HG03457 (cell line): Measurements from ENCODE around the gene ZHX3.
"Not testable (repeated sequence)": the region's sequence is repeated elsewhere in the genome, so short reads cannot be mapped to it uniquely, and the experiment has no call there.

Experiments used
- ATAC-seq: cut with Tn5 transposase; IDR thresholded peaks from one replicate; pipeline ENCODE4 v1.9.1; 2021; ENCODE audit warnings: moderate number of reproducible peaks; ENCODE audit not compliant: unreplicated experiment

Gene ZHX3

DNA sequence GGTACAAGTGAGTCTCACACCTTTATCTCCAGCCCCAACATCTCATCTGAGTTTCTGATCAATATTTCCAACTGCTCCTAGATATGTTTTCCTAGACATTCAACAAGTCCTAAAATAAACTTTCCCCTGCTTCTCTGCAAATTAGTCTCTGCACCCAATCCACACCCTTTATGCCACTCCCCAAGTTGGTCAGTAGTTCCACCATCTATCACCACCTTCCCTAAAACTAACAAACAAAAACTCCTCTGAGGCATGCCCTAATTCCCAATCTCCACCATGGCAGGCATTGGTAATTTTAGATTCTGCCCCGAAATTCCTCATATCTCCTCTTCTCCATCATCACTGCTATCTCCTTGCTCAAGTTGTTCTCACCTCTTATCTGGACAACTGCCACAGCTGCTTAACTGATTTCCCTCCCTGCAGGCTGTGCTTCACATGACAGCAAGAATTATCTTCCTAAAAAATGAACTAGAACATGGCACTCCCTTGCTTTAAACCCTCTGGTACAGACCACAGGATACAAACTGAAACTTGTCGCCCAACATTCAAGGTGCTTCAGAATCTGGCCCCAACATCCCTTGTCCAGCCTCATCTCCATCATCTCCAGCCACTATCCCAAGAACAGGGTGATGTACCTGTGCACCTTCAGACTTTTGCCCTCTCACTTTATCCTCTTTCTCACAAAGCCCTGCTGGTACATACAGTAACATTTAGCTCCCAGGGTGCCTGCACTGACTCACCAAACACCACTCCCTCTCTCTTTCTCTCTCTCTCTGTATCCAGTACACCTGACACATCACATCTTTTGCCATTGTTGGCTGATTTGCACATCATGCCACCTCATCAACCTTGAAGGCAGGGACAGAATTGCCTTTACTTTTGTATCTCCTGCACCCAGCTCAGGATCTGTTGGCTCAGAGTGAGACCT, 55.5 kb downstream of the ZHX3 start:
- ATAC-seq: no peak

GRCh38 chr20:41261260-41261659, 56.3 kb downstream of the ZHX3 start:
- no peak for ATAC-seq

DNA sequence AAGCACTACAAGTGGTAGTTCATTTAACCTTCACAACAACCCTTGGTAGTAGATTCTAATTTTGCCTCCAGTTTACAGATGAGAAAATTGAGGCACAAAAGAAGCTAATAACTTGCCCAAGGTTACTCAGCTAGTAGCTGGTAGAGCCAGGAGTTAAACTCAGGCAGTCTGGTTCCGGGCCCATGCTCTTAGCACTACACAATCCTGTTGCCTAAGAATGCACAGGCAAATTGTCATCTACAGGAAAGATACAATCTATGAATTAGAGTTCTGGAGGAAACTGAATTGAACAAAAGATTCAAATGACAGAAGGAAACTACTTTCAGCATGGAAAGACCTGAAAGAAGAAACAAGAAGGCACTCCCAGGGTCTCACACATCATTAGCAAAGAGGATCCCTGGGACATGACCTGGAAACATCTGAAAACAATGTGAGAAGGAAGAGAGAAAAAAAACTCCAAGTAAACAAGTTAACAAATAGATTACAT, 56.8 kb downstream of the ZHX3 start:
- no peak for ATAC-seq

DNA sequence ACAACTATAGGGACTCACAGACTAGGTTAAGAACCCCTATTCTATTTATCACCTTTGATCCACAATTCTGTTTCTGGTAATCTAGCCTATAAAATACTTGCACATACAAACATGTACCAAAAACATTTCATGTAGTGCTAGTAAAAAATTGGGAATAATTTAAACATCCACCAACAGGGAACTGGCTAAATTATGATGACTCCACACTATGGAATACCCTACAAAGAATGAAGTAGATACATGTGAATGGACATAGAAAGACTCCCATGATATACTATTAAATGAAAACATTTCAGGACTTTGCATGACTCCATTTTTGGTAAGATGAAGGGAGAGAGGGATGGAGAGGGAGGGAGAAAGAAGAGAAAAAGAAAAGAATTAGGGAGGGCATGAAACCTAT, 58.2 kb downstream of the ZHX3 start:
- ATAC-seq: no peak

- ATAC-seq: no peak
These were observed 59.1 kb downstream of the ZHX3 start for GRCh38 chr20:41258474-41258873.

DNA sequence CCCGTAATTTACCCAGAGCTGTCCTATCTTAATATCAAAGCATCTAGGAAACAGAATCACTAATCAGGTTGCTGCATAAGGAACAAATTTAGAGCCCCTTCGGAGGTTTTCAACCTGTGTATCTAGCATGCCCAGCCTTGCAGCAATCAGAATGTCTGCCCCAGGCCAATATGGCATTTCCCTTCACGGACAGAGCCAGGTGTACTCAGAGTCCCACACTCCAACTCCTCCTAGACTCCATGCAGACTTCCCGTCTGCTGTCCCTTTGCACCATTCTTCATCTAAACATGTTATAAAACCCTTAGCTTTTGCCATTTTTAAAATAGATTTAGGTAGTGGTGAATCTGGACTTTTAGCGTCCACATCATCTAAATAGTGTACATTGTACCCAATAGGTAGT, 61.0 kb downstream of the ZHX3 start:
- ATAC-seq: no peak

DNA sequence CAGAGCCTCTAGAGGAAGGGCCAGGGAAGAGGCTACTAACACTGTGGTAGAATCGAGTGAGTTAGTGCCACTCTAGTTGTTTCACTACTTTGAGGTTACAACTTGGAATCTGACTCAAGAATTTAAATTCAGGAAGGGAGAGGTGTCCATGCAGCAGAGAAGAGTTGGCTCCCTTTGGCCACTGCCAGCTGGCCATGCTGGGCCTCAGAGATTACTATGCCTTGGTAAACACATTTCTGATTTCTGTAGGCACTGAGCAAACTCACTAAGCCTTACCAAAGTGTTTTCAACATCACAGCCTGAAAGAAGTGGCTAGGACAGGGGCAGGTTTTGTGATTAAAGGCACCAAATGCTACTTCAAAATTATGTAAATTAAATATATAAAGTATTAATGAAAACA, 61.9 kb downstream of the ZHX3 start:
- no peak for ATAC-seq

- ATAC-seq: no peak
These were observed 67.9 kb downstream of the ZHX3 start for GRCh38 chr20:41249411-41250281.

- ATAC-seq: no peak
These were observed 69.0 kb downstream of the ZHX3 start for GRCh38 chr20:41248368-41249024.

GRCh38 chr20:41247523-41248367, 69.8 kb downstream of the ZHX3 start:
- ATAC-seq: no peak

DNA sequence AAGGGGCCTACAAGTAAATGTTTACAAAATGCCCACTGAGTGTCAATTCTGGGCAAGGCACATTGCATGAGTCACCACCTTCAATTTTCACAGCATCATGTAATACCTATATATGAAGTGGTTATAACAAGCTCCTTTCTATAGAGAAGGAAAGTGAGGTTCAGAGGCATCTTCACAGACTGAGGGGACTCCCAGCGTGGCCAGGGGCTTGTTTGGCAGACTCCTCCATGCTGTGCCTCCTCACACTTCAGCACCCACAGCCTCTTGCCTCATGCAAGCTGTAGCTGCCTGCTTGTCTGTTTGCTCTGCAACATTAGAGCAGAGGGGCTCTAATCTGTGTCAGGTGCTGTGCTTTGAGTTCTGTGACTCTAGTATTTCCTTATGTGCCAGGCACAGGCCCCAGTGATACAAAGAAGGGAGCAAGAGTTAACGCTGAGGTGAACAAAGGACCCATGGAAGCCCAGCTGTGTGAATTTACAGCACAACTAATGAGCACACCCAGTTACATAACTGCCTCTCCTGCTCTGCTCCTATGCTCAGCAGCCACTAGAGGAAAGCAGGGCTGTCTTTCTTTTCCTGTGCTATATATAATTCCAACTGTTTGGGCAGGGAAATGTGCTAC, 72.3 kb downstream of the ZHX3 start:
- no peak for ATAC-seq

GRCh38 chr20:41242807-41243206, 74.7 kb downstream of the ZHX3 start:
- no peak for ATAC-seq

DNA sequence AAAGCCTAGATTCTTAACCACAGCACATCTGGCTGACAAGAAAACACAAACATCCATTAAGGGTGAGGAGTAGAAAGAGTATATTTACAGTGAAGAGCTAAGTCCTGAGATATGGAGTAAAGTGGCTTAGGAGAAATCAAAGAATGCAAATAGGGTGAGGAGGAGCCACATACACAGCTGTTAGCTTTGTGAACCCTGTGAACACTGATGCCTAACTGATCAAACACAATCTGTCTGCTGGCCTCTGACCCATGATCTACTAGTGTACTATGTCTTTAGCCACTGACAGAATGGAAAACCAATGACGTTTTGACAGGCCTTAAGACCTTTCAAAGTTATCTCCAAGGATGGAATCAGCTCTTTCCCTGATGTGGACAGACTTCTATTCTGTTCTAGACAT, 75.2 kb downstream of the ZHX3 start:
- no peak for ATAC-seq

DNA sequence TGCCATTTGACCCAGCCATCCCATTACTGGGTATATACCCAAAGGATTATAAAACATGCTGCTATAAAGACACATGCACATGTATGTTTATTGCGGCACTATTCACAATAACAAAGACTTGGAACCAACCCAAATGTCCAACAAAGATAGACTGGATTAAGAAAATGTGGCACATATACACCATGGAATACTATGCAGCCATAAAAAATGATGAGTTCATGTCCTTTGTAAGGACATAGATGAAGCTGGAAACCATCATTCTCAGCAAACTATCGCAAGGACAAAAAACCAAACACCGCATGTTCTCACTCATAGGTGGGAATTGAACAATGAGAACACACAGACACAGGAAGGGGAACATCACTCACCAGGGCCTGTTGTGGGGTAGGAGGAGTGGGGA, 80.3 kb downstream of the ZHX3 start:
- not testable (repeated sequence) for ATAC-seq

DNA sequence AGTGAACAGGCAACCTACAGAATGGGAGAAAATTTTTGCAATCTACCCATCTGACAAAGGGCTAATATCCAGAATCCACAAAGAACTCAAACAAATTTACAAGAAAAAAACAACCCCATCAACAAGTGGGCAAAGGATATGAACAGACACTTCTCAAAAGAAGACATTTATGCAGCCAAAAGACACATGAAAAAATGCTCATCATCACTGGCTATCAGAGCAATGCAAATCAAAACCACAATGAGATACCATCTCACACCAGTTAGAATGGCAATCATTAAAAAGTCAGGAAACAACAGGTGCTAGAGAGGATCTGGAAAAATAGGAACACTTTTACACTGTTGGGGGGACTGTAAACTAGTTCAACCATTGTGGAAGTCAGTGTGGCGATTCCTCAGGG, 80.7 kb downstream of the ZHX3 start:
- not testable (repeated sequence) for ATAC-seq

DNA sequence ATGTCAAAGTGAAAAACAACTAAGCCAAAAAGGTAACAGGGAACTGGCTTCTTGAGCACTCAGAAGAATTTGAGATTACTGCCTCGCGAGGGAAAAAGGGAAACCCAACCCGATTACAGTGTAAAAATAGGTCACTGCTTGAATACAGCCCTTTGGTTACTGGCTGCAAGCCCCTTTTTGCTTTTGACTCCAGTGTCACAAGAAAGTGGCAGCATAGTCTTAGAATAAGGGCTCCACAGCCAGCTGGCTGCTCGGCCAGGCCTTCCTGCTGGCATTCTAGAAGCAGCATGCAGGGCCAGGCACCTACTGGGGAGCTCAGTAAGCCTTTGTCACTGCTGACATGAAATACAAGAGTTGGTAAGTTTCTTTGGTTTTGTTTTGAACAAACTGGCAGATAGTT, 83.0 kb downstream of the ZHX3 start:
- no peak for ATAC-seq

DNA sequence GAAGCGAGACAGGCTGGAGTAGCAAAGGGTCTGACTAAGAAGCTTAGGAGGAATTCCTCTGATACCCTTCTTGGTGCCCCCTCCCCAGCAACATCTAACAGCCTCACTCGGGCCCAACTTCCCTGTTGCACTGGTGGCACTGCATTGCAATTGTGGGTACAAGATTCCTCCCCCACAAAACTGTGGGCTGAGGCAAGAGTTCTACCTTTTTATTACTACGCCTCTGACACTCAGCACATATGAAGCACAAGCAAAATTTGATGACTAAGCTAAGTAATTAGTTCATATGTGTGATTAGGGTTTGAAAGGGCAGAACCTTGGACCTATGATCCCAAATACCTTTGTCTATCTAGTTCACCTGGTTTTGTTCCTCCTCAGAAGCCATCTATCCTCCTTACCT, 83.5 kb downstream of the ZHX3 start:
- ATAC-seq: no peak

DNA sequence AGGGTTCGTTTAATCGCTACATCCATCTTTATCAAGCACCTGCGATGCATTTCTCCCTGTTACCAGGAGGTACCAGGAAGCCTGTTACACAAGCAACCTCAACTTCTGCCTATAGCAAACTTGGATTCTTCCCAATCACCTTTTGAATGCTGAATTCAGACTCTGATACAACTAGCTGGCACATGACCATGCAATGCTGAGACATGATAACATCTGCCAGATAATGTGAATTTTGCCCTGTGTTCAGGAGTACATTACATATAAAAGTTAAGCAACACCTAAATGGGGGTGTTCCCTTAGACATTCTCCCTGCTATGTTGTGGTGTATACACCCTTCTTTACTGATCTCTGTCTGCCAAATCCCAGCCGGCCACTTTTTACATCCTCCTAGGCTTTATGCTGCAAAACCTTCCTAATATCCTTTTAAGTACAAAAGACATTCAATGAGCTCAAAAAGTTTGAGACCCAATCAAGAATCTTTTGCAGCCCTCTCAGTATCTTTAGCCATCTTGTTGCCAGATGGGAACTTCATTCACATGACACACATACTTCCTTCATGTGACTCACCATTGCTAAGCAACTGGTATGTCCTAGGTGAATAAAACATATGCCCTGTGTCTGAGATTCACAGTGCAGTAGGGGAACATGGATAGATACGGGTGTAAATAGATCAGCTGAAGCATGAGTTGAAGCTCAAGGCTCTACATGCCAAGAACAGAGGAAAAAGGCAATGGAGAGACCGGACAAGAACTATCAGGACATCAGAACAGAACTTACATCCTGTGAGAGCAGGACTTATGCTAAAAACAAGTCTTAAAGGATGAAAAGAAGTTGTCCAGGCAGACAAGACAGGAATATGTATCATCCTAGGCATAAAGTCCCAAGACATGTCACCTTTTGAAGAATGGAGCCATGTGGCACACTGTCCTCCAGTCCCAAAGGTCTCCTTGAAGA, 84.3 kb downstream of the ZHX3 start:
- no peak for ATAC-seq

GRCh38 chr20:41231136-41231535, 86.4 kb downstream of the ZHX3 start:
- no peak for ATAC-seq
